ENCODE data around the gene CAPN2. TPM values are rescaled to one million over a fixed set of nuclear protein-coding genes. Genes with fewer than 3 reads are reported as not detected.
"Not testable (repeated sequence)": the region's sequence is repeated elsewhere in the genome, so short reads cannot be mapped to it uniquely, and the experiment has no call there.

CAPN2 gene
- total RNA-seq, 2 experiments from 2014 or later, result 183 to 255 TPM

GRCh38 chr1:223788746-223789415 is 76.5 kb downstream of the CAPN2 start:
- Mint-ChIP-seq H3K4me1 (peaks cover 5% of the 10 kb centered on the region), H3K27me3 (no peaks in the 10 kb centered on the region), H3K4me3 (no peak overlapping the region), H3K9me3 (ENCODE audit: low read depth) (no peaks in the 10 kb centered on the region), H3K36me3 (peaks cover 19% of the 10 kb centered on the region), H3K27ac (no peak overlapping the region)
- DNase-seq, result no peak
- CTCF ChIA-PET, result interaction anchor here (0.8 to 2.1 kb wide), 2 partner anchors 18 to 232 kb away, joined by 3 to 4 read pairs; no protein-coding TSS in a partner anchor
- no peak for ATAC-seq

GRCh38 chr1:223792046-223792445 is 79.7 kb downstream of the CAPN2 start:
- Mint-ChIP-seq H3K27ac (no peak overlapping the region), H3K27me3 (no peaks in the 10 kb centered on the region), H3K9me3 (ENCODE audit: low read depth) (no peaks in the 10 kb centered on the region), H3K4me3 (no peak overlapping the region), H3K4me1 (peaks cover 5% of the 10 kb centered on the region), H3K36me3 (peaks cover 23% of the 10 kb centered on the region)
- ATAC-seq, result no peak
- CTCF ChIA-PET, result interaction anchor here (1.6 kb wide), 1 partner anchor 20 kb away, joined by 4 read pairs; no protein-coding TSS in a partner anchor
- no peak for DNase-seq

GRCh38 chr1:223793716-223794115 is 81.4 kb downstream of the CAPN2 start:
- no peaks in the 10 kb centered on the region for H3K9me3 Mint-ChIP-seq (ENCODE audit: low read depth)
- ATAC-seq (no peak), DNase-seq (no peak)
- no peaks in the 10 kb centered on the region for H3K27me3 Mint-ChIP-seq
- H3K4me1 Mint-ChIP-seq, result peaks cover 5% of the 10 kb centered on the region
- CTCF ChIA-PET, result interaction anchor here (1.1 to 1.6 kb wide), 2 partner anchors 21 to 95 kb away, joined by 3 to 4 read pairs; no protein-coding TSS in a partner anchor
- no peak overlapping the region for H3K4me3 Mint-ChIP-seq
- peaks cover 25% of the 10 kb centered on the region for H3K36me3 Mint-ChIP-seq
- no peak overlapping the region for H3K27ac Mint-ChIP-seq

- no peak overlapping the region for H3K27ac Mint-ChIP-seq
- H3K4me3 Mint-ChIP-seq, result no peak overlapping the region
- CTCF ChIA-PET, result interaction anchor here (1.1 kb wide), 1 partner anchor 95 kb away, joined by 3 read pairs; no protein-coding TSS in a partner anchor
- ATAC-seq (no peak), DNase-seq (no peak)
- H3K9me3 Mint-ChIP-seq (ENCODE audit: low read depth), result no peaks in the 10 kb centered on the region
- no peaks in the 10 kb centered on the region for H3K27me3 Mint-ChIP-seq
- peaks cover 22% of the 10 kb centered on the region for H3K36me3 Mint-ChIP-seq
- peaks cover 5% of the 10 kb centered on the region for H3K4me1 Mint-ChIP-seq
Measured at GRCh38 chr1:223794136-223794880, 82.0 kb downstream of the CAPN2 start.

- CTCF ChIA-PET, result interaction anchor here (1.1 kb wide), 1 partner anchor 47 kb away, joined by 6 read pairs; no protein-coding TSS in a partner anchor
- H3K9me3 Mint-ChIP-seq (ENCODE audit: low read depth), result no peaks in the 10 kb centered on the region
- H3K4me3 Mint-ChIP-seq, result no peak overlapping the region
- no peak overlapping the region for H3K27ac Mint-ChIP-seq
- no peak for DNase-seq
- no peaks in the 10 kb centered on the region for H3K27me3 Mint-ChIP-seq
- H3K4me1 Mint-ChIP-seq, result peaks cover 5% of the 10 kb centered on the region
- ATAC-seq, result no peak
- peaks cover 28% of the 10 kb centered on the region for H3K36me3 Mint-ChIP-seq
Measured at GRCh38 chr1:223796210-223796609, 83.9 kb downstream of the CAPN2 start.

- H3K36me3 Mint-ChIP-seq, result peaks cover 29% of the 10 kb centered on the region
- no peak for DNase-seq
- no peaks in the 10 kb centered on the region for H3K27me3 Mint-ChIP-seq
- H3K9me3 Mint-ChIP-seq (ENCODE audit: low read depth), result no peaks in the 10 kb centered on the region
- no peaks in the 10 kb centered on the region for H3K4me1 Mint-ChIP-seq
- no peak overlapping the region for H3K27ac Mint-ChIP-seq
- no peak overlapping the region for H3K4me3 Mint-ChIP-seq
- CTCF ChIA-PET, result interaction anchor here (1.0 kb wide), 1 partner anchor 28 kb away, joined by 4 read pairs; no protein-coding TSS in a partner anchor
- no peak for ATAC-seq
Measured at GRCh38 chr1:223802032-223802431, 89.7 kb downstream of the CAPN2 start.

GRCh38 chr1:223802602-223803001 is 90.3 kb downstream of the CAPN2 start:
- no peak overlapping the region for H3K4me3 Mint-ChIP-seq
- ATAC-seq (no peak), DNase-seq (no peak)
- H3K9me3 Mint-ChIP-seq (ENCODE audit: low read depth), result no peaks in the 10 kb centered on the region
- no peak overlapping the region for H3K27ac Mint-ChIP-seq
- CTCF ChIA-PET, result interaction anchor here (1.0 to 2.5 kb wide), 5 partner anchors 9 to 107 kb away, joined by 4 to 9 read pairs (median 5); no protein-coding TSS in a partner anchor
- peaks cover 33% of the 10 kb centered on the region for H3K36me3 Mint-ChIP-seq
- H3K27me3 Mint-ChIP-seq, result no peaks in the 10 kb centered on the region
- no peaks in the 10 kb centered on the region for H3K4me1 Mint-ChIP-seq

- Mint-ChIP-seq H3K36me3 (peaks cover 32% of the 10 kb centered on the region), H3K27me3 (no peaks in the 10 kb centered on the region), H3K9me3 (ENCODE audit: low read depth) (no peaks in the 10 kb centered on the region), H3K4me3 (no peak overlapping the region), H3K27ac (no peak overlapping the region), H3K4me1 (no peaks in the 10 kb centered on the region)
- DNase-seq (no peak), ATAC-seq (no peak)
- CTCF ChIA-PET, result interaction anchor here (1.4 to 2.5 kb wide), 5 partner anchors 8 to 107 kb away, joined by 4 to 9 read pairs (median 5); no protein-coding TSS in a partner anchor
Measured at GRCh38 chr1:223803211-223803610, 90.9 kb downstream of the CAPN2 start.

GRCh38 chr1:223809905-223810304 is 97.6 kb downstream of the CAPN2 start:
- DNase-seq; H3K27ac Mint-ChIP-seq; H3K27me3 Mint-ChIP-seq; CTCF ChIA-PET; H3K4me3 Mint-ChIP-seq; H3K9me3 Mint-ChIP-seq (ENCODE audit: low read depth); ATAC-seq: not testable (repeated sequence)
- peaks cover 35% of the 10 kb centered on the region for H3K36me3 Mint-ChIP-seq
- H3K4me1 Mint-ChIP-seq, result peaks cover 13% of the 10 kb centered on the region

GRCh38 chr1:223810586-223810985 is 98.2 kb downstream of the CAPN2 start:
- peaks cover 35% of the 10 kb centered on the region for H3K36me3 Mint-ChIP-seq
- CTCF ChIA-PET, result interaction anchor here (1.1 to 2.3 kb wide), 7 partner anchors 7 to 240 kb away, joined by 3 to 11 read pairs (median 8); partner anchors contain the start of genes CAPN2 and TP53BP2
- H3K27ac Mint-ChIP-seq, result no peak overlapping the region
- no peaks in the 10 kb centered on the region for H3K9me3 Mint-ChIP-seq (ENCODE audit: low read depth)
- DNase-seq, result no peak
- ATAC-seq, result no peak
- H3K4me3 Mint-ChIP-seq, result no peak overlapping the region
- H3K27me3 Mint-ChIP-seq, result no peaks in the 10 kb centered on the region
- H3K4me1 Mint-ChIP-seq, result peaks cover 16% of the 10 kb centered on the region

- CTCF ChIA-PET, result interaction anchor here (0.9 to 2.3 kb wide), 15 partner anchors 8 to 115 kb away, joined by 3 to 11 read pairs (median 4); partner anchors contain the start of genes CAPN2 and TP53BP2
- H3K9me3 Mint-ChIP-seq (ENCODE audit: low read depth), result no peaks in the 10 kb centered on the region
- peaks cover 31% of the 10 kb centered on the region for H3K36me3 Mint-ChIP-seq
- ATAC-seq (peak; percentile 61), DNase-seq (no peak)
- H3K4me3 Mint-ChIP-seq, result no peak overlapping the region
- H3K27ac Mint-ChIP-seq, result no peak overlapping the region
- no peaks in the 10 kb centered on the region for H3K27me3 Mint-ChIP-seq
- H3K4me1 Mint-ChIP-seq, result peaks cover 16% of the 10 kb centered on the region
Measured at GRCh38 chr1:223811634-223812101, 99.3 kb downstream of the CAPN2 start.

GRCh38 chr1:223813645-223814044 is 101.3 kb downstream of the CAPN2 start:
- no peaks in the 10 kb centered on the region for H3K9me3 Mint-ChIP-seq (ENCODE audit: low read depth)
- no peaks in the 10 kb centered on the region for H3K27me3 Mint-ChIP-seq
- H3K4me1 Mint-ChIP-seq, result peaks cover 16% of the 10 kb centered on the region
- DNase-seq (no peak), ATAC-seq (no peak)
- H3K4me3 Mint-ChIP-seq, result no peak overlapping the region
- H3K36me3 Mint-ChIP-seq, result peaks cover 21% of the 10 kb centered on the region
- CTCF ChIA-PET, result no interaction called here
- H3K27ac Mint-ChIP-seq, result no peak overlapping the region

- H3K36me3 Mint-ChIP-seq, result peaks cover 21% of the 10 kb centered on the region
- H3K9me3 Mint-ChIP-seq (ENCODE audit: low read depth), result no peaks in the 10 kb centered on the region
- H3K4me1 Mint-ChIP-seq, result peaks cover 16% of the 10 kb centered on the region
- no peak overlapping the region for H3K27ac Mint-ChIP-seq
- H3K4me3 Mint-ChIP-seq, result no peak overlapping the region
- no peaks in the 10 kb centered on the region for H3K27me3 Mint-ChIP-seq
- CTCF ChIA-PET, result no interaction called here
- DNase-seq (no peak), ATAC-seq (no peak)
Measured at GRCh38 chr1:223815020-223815853, 102.9 kb downstream of the CAPN2 start.
